ENCODE measurements around the gene TNFAIP3. TPM values are rescaled to one million over a fixed set of nuclear protein-coding genes. Genes with fewer than 3 reads are reported as not detected.

The TNFAIP3 gene
- total RNA-seq, 2 experiments from 2014 or later = 3,816 to 3,885 TPM

DNA sequence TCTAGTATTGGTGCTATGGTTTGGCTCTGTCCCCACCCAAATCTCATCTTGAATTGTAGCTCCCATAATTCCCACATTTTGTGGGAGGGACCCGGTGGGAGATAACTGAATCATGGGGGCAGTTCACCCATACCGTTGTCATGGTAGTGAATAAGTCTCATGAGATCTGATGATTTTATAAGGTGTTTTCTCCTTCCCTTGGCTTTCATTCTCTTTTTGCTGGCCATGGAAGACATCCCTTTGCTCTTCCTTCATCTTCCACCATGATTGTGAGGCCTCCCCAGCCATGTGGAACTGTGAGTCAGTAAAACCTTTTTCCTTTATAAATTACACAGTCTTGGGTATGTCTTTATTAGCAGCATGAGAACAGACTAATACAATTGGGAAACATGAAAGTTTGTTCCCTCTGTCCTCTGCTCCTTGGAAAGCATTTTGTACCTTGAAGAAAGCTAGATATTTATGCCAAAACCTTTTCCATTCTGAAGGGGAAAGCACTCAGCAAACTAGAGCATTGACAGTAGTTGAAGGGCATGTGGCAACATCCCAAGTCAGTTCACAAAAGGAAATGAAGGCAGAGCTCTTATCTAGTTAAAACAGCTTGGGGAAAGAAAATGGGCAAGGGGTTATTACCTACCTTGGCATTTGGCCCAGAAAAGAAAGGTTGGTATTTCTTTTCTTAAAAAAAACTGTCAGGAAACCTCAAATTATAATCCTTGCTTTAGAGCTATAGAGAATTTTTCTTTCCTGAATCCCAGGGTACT, 10.7 kb upstream of the TNFAIP3 start:
- H3K27ac Mint-ChIP-seq = no peak overlapping the region
- intact Hi-C loops (cut with DNase I, micrococcal nuclease) = no loop called here
- Histone ChIP-seq H3K4me1 (ENCODE audit: insufficient read depth, low read length) (no peaks in the 10 kb centered on the region), H3K4me3 (ENCODE audit: low read length) (no peak overlapping the region), H3K27me3 (ENCODE audit: control insufficient read depth in 1 of 2, insufficient read depth in 2 of 2, low read length in 2 of 2) (no peaks in the 10 kb centered on the region), H3K9me3 (ENCODE audit: control insufficient read depth in 1 of 2, insufficient read depth in 1 of 2, low read length in 2 of 2) (no peaks in the 10 kb centered on the region), H3K36me3 (ENCODE audit: insufficient read depth, low read length) (no peaks in the 10 kb centered on the region), H3K27ac (ENCODE audit: low read depth in 1 of 2, low read length in 2 of 2) (no peak overlapping the region)
- H3K9me3 Mint-ChIP-seq = peaks cover 3% of the 10 kb centered on the region
- TF ChIP-seq, protein P1, sequence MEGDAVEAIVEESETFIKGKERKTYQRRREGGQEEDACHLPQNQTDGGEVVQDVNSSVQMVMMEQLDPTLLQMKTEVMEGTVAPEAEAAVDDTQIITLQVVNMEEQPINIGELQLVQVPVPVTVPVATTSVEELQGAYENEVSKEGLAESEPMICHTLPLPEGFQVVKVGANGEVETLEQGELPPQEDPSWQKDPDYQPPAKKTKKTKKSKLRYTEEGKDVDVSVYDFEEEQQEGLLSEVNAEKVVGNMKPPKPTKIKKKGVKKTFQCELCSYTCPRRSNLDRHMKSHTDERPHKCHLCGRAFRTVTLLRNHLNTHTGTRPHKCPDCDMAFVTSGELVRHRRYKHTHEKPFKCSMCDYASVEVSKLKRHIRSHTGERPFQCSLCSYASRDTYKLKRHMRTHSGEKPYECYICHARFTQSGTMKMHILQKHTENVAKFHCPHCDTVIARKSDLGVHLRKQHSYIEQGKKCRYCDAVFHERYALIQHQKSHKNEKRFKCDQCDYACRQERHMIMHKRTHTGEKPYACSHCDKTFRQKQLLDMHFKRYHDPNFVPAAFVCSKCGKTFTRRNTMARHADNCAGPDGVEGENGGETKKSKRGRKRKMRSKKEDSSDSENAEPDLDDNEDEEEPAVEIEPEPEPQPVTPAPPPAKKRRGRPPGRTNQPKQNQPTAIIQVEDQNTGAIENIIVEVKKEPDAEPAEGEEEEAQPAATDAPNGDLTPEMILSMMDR (IDR thresholded peaks at IDR 0.05) = no peak
- H3K4me1 Mint-ChIP-seq (ENCODE audit: low read depth) = peaks cover 14% of the 10 kb centered on the region
- no peak for ATAC-seq (ENCODE audit: poor library complexity)
- no peak overlapping the region for H3K4me3 Mint-ChIP-seq
- H3K27me3 Mint-ChIP-seq = no peaks in the 10 kb centered on the region
- POLR2A ChIA-PET = no interaction called here
- DNase-seq = no peak
- CTCF ChIA-PET = no interaction called here
- H3K36me3 Mint-ChIP-seq (ENCODE audit: low read depth) = peaks cover 42% of the 10 kb centered on the region

DNA sequence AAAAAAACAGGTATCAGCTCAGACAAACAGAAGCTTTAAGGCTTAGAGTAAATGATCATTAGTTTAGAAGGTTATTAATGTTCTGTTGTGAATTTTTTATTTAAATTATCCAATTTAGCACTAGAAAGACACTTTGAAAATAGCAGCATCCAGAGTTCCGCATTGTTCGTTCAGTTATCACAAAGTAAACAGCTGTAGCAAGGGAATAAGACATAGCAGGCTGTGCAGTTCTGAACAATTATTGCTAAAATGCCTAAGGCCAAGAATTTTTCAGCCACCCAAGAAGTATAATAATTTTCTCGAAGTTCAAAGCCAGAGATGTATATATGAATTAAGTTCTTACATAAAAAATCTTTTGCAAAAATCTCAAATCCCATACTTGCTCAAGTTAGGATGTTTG, 8.0 kb upstream of the TNFAIP3 start:
- TF ChIP-seq, protein P1 (IDR thresholded peaks at IDR 0.05) = no peak
- intact Hi-C loops (cut with DNase I, micrococcal nuclease) = no loop called here
- no peaks in the 10 kb centered on the region for H3K27me3 ChIP-seq (ENCODE audit: control insufficient read depth in 1 of 2, insufficient read depth in 2 of 2, low read length in 2 of 2)

DNA sequence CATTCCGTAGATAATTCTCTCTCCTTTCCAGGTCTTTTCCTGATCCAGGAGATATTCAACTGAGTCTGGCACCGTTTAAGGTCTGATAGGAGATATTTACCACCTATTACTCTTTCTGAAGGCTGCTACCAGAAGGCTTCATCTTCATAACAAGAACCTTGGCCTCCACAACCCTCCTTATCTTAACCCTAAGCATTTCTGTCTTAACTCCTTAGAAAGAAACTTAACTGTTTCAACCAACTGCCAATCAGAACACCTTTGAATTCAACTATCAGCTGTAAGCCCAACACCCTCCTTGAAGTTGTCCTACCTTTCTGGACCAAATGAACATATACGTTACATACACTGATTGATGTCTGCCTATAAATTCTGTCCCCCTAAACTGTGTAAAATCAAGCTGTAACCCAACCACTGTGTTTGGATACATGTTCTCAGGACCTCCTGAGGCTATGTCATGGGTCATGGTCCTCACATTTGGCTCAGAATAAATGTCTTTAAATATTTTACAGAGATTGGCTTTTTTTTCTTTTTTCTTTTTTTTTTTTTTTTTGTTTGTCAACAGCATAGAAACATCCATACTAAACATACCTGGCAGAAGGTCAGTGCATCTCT, 6.6 kb upstream of the TNFAIP3 start:
- H3K27ac Mint-ChIP-seq = no peak overlapping the region
- H3K27me3 Mint-ChIP-seq = no peaks in the 10 kb centered on the region
- Histone ChIP-seq H3K27ac (ENCODE audit: low read depth in 1 of 2, low read length in 2 of 2) (no peak overlapping the region), H3K27me3 (ENCODE audit: control insufficient read depth in 1 of 2, insufficient read depth in 2 of 2, low read length in 2 of 2) (no peaks in the 10 kb centered on the region), H3K36me3 (ENCODE audit: insufficient read depth, low read length) (no peaks in the 10 kb centered on the region), H3K4me3 (ENCODE audit: low read length) (no peak overlapping the region), H3K9me3 (ENCODE audit: control insufficient read depth in 1 of 2, insufficient read depth in 1 of 2, low read length in 2 of 2) (no peaks in the 10 kb centered on the region), H3K4me1 (ENCODE audit: insufficient read depth, low read length) (no peaks in the 10 kb centered on the region)
- POLR2A ChIA-PET = no interaction called here
- intact Hi-C loops (cut with DNase I, micrococcal nuclease) = loop anchor here in 1 of 2 experiments (2.0 kb wide), 1 partner anchor 26 kb away; no protein-coding TSS in a partner anchor
- TF ChIP-seq, protein P1 (IDR thresholded peaks at IDR 0.05) = no peak
- peaks cover 37% of the 10 kb centered on the region for H3K4me1 Mint-ChIP-seq (ENCODE audit: low read depth)
- no peak overlapping the region for H3K4me3 Mint-ChIP-seq
- peaks cover 3% of the 10 kb centered on the region for H3K9me3 Mint-ChIP-seq
- CTCF ChIA-PET = interaction anchor here (0.5 to 1.6 kb wide), 2 partner anchors 21 to 26 kb away, joined by 3 to 4 read pairs; no protein-coding TSS in a partner anchor
- DNase-seq = no peak
- ATAC-seq (ENCODE audit: poor library complexity) = no peak
- H3K36me3 Mint-ChIP-seq (ENCODE audit: low read depth) = peaks cover 40% of the 10 kb centered on the region

More for the DNA sequence above, 8.0 kb upstream of the TNFAIP3 start:
- no peak for ATAC-seq (ENCODE audit: poor library complexity)
- H3K9me3 ChIP-seq (ENCODE audit: control insufficient read depth in 1 of 2, insufficient read depth in 1 of 2, low read length in 2 of 2) = no peaks in the 10 kb centered on the region
- H3K27ac Mint-ChIP-seq = no peak overlapping the region
- H3K27me3 Mint-ChIP-seq = no peaks in the 10 kb centered on the region
- H3K27ac ChIP-seq (ENCODE audit: low read depth in 1 of 2, low read length in 2 of 2) = no peak overlapping the region
- H3K4me1 ChIP-seq (ENCODE audit: insufficient read depth, low read length) = no peaks in the 10 kb centered on the region
- peaks cover 25% of the 10 kb centered on the region for H3K4me1 Mint-ChIP-seq (ENCODE audit: low read depth)
- no peak overlapping the region for H3K4me3 Mint-ChIP-seq
- CTCF ChIA-PET = interaction anchor here (1.4 kb wide), 1 partner anchor 89 kb away, joined by 3 read pairs; no protein-coding TSS in a partner anchor
- H3K36me3 ChIP-seq (ENCODE audit: insufficient read depth, low read length) = no peaks in the 10 kb centered on the region
- H3K36me3 Mint-ChIP-seq (ENCODE audit: low read depth) = peaks cover 37% of the 10 kb centered on the region
- peaks cover 3% of the 10 kb centered on the region for H3K9me3 Mint-ChIP-seq
- POLR2A ChIA-PET = interaction anchor here (0.7 to 1.4 kb wide), 3 partner anchors 9 to 160 kb away, joined by 3 to 5 read pairs (median 3); partner anchors contain the start of gene TNFAIP3
- H3K4me3 ChIP-seq (ENCODE audit: low read length) = no peak overlapping the region
- no peak for DNase-seq

All from CD4-positive, alpha-beta T cell (primary cell).